22Rv1 (cell line): ENCODE results near the gene PLXND1.

Experiments used
- ZFX ChIP-seq: fragments of 450-650 bp; IDR thresholded peaks from 2 replicates; pipeline ENCODE4 v1.6.1; 2017; ENCODE audit warnings: antibody characterized with exemption, borderline replicate concordance
- TF ChIP-seq, protein P1 (sequence below): fragments of 450-650 bp; IDR thresholded peaks from 2 replicates; pipeline ENCODE4 v1.5.1; 2017; ENCODE audit warnings: mild to moderate bottlenecking

DNA sequence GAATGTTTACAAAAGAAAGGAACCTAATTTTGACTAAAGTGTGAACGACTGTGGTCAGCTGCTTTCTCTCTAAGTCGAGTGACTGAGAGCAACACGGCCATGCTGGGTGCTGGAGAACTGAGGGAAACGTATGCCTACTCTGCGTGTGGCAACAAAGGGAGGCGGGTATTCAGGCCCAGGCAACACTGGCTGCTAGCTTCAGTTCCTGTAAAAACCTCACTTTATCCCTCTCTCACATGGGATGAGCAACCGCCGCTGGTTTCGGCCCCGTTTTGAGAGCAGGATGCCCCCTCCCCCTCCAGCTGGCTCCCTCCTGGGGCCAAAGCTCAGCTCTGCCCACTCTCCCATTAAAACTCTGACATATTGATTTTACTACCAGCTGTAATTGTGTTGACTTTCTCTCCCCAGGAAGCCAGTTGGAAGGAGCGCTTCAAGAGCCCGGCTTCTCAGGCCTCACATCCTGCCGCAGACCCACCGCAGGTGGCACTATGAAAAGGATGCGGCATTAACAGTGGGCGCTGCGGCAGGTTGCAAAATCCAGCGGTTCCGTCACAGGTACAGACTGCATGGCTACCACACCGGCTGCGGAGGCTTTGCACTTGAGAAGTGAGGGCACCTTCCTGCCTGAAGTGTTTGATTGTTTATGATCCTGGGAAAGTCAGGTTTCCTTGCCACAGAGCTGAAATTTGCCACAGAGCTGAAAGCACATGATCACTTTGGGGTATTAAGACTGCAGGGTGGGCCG lies 12.7 kb downstream of the PLXND1 start:
- TF ChIP-seq, protein P1, sequence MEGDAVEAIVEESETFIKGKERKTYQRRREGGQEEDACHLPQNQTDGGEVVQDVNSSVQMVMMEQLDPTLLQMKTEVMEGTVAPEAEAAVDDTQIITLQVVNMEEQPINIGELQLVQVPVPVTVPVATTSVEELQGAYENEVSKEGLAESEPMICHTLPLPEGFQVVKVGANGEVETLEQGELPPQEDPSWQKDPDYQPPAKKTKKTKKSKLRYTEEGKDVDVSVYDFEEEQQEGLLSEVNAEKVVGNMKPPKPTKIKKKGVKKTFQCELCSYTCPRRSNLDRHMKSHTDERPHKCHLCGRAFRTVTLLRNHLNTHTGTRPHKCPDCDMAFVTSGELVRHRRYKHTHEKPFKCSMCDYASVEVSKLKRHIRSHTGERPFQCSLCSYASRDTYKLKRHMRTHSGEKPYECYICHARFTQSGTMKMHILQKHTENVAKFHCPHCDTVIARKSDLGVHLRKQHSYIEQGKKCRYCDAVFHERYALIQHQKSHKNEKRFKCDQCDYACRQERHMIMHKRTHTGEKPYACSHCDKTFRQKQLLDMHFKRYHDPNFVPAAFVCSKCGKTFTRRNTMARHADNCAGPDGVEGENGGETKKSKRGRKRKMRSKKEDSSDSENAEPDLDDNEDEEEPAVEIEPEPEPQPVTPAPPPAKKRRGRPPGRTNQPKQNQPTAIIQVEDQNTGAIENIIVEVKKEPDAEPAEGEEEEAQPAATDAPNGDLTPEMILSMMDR = no peak
- TF ChIP-seq ZFX = no peak
